BLaER1 (cell line): ENCODE measurements around the gene MEGF11.
A peak's percentile ranks its signal among the peaks of the same experiment; 100 is the strongest.

ENCODE experiments used
- H3K27ac ChIP-seq: shearing (Covaris generic); formaldehyde crosslinking; 2 replicates; pipeline ENCODE4 v1.8.1; 2022
- H3K27me3 ChIP-seq: shearing (Covaris generic); formaldehyde crosslinking; 2 replicates; pipeline ENCODE4 v1.8.1; 2022
- H3K36me3 ChIP-seq: shearing (Covaris generic); formaldehyde crosslinking; 2 replicates; pipeline ENCODE4 v1.8.1; 2022
- H3K4me1 ChIP-seq: shearing (Covaris generic); formaldehyde crosslinking; 2 replicates; pipeline ENCODE4 v1.8.1; 2022
- H3K4me2 ChIP-seq: shearing (Covaris generic); formaldehyde crosslinking; 2 replicates; pipeline ENCODE4 v1.8.1; 2022
- H3K4me3 ChIP-seq: shearing (Covaris generic); formaldehyde crosslinking; 2 replicates; pipeline ENCODE4 v1.8.1; 2022
- H3K9ac ChIP-seq: shearing (Covaris generic); formaldehyde crosslinking; 2 replicates; pipeline ENCODE4 v1.8.1; 2022
- H3K9me3 ChIP-seq: shearing (Covaris generic); formaldehyde crosslinking; 2 replicates; pipeline ENCODE4 v1.8.1; 2022
- H4K20me1 ChIP-seq: shearing (Covaris generic); formaldehyde crosslinking; 2 replicates; pipeline ENCODE4 v1.8.1; 2022
- Cebpa-rat ChIP-seq: shearing (Covaris generic); IDR thresholded peaks from 2 replicates; pipeline ENCODE4 v1.8.1; 2022

MEGF11 gene

DNA sequence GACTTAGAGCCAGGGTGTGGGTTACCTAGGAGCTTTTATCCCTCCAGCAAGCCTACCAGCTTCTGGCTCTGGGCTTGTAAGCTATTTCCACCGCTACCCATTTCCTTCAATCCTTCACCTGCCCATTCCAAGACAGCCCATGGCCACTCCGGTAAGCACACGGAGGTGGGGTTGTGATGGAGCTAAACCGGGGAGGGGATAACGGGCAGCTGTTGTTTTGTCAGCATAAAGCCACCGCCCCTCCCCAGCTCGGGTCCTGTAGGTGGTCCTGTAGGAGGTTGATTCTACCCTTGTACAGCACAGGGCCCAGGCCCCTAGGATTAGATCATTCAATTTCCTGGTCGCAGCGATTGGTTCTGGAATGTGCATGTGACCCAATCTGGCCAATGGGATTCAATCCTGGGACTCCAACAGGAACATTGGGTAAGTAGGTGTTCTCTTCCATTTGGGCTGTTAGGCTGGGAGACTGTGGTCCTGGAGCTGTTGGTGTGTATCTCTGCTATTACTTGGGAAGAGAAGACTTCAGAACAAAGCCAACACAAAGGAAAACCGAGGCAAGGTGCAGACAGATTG is 233.6 kb downstream of the MEGF11 start:
- Histone ChIP-seq H3K9me3 (no peaks in the 10 kb centered on the region), H3K27me3 (no peaks in the 10 kb centered on the region), H3K4me2 (no peak overlapping the region), H3K4me1 (peaks cover 20% of the 10 kb centered on the region), H3K36me3 (no peaks in the 10 kb centered on the region), H3K4me3 (no peak overlapping the region), H4K20me1 (no peaks in the 10 kb centered on the region), H3K9ac (no peak overlapping the region), H3K27ac (no peak overlapping the region)
- TF ChIP-seq Cebpa-rat: no peak

DNA sequence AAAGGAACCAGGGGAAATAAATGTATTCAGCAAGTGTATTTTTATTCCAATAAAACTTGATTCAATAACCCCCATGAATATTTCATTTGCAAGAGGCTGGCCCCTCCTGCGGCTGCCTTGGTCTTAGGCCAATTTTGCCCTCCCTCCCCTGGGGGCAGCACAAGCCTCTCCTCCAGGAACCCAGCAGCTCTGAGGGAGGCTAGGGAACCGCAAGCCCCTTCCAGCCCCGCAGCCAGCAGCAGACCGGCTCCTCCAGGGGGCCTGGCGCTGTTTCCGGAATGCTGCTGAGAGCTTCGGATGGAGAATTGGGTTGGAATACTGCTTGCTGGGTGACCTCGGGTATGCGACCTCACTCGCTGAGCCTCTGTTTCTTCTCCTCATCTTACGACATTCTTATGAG is 234.2 kb downstream of the MEGF11 start:
- no peaks in the 10 kb centered on the region for H3K9me3 ChIP-seq
- no peak for TF ChIP-seq Cebpa-rat
- no peaks in the 10 kb centered on the region for H3K27me3 ChIP-seq
- H3K36me3 ChIP-seq: no peaks in the 10 kb centered on the region
- no peak overlapping the region for H3K4me2 ChIP-seq
- H3K9ac ChIP-seq: no peak overlapping the region
- peaks cover 24% of the 10 kb centered on the region for H3K4me1 ChIP-seq
- no peak overlapping the region for H3K27ac ChIP-seq
- no peak overlapping the region for H3K4me3 ChIP-seq
- H4K20me1 ChIP-seq: no peaks in the 10 kb centered on the region

DNA sequence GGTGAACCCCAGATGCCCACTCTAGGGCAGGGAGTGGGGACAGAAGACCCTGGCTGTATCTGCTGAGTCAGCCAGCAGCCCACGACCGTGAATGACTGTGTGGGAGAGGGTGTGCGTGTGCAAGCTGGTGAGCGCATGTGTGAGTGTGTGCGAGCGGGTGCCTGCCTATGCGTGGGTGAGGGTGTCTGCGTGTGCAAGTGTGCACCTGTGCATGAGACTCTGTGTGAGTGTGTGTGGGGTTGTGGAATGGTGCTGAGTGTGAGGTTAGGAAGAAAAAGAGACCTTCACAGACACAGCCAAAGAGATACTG is 235.1 kb downstream of the MEGF11 start:
- peak overlapping the region; percentile 44; the same call in 1 of the 2 replicates for H3K4me2 ChIP-seq
- H3K9ac ChIP-seq: no peak overlapping the region
- no peak overlapping the region for H3K4me3 ChIP-seq
- no peak overlapping the region for H3K27ac ChIP-seq
- no peaks in the 10 kb centered on the region for H3K27me3 ChIP-seq
- H4K20me1 ChIP-seq: no peaks in the 10 kb centered on the region
- peaks cover 34% of the 10 kb centered on the region for H3K4me1 ChIP-seq
- no peak for TF ChIP-seq Cebpa-rat
- H3K9me3 ChIP-seq: no peaks in the 10 kb centered on the region
- H3K36me3 ChIP-seq: no peaks in the 10 kb centered on the region

DNA sequence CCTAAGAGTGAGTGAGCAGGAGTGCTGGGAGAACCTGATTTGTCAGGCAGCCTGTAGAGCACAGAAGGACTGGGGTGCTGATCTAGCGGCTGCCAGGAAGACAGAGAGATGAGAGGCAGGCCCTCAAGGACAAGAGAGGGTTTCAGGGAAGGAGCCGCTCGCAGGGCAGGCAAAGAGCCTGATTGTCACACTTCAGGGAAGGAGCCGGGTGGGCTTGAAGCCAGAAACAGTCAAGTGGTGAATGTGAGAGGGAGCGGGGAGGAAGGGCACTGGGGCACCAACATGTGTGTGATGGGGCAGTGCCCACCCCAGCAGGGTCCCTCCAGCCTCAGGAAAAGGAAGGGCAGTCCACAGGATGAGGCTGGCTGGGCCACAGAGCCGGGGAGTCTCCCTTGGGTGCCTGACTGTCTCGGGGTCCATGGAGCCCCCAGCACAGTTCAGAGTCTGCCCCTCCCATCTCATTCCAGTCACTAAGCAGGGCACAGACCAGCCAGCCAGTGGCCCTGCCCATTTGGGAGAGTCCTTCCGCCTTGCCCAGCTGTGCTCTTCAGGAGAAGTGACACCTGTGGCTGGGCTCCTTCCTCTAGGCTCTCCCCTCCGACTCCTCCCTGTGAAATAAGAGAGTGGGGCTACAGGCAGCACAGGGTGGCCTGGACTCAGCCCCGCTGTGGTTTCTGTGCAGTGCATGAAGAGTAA is 235.6 kb downstream of the MEGF11 start:
- Histone ChIP-seq H3K27ac (peak overlapping the region; percentile 46; the same call in 1 of the 2 replicates), H3K36me3 (no peaks in the 10 kb centered on the region), H3K9me3 (no peaks in the 10 kb centered on the region), H3K4me2 (peak overlapping the region; percentile 44), H3K4me3 (no peak overlapping the region), H3K4me1 (peaks cover 39% of the 10 kb centered on the region), H3K9ac (no peak overlapping the region), H4K20me1 (no peaks in the 10 kb centered on the region), H3K27me3 (no peaks in the 10 kb centered on the region)
- TF ChIP-seq Cebpa-rat: no peak

DNA sequence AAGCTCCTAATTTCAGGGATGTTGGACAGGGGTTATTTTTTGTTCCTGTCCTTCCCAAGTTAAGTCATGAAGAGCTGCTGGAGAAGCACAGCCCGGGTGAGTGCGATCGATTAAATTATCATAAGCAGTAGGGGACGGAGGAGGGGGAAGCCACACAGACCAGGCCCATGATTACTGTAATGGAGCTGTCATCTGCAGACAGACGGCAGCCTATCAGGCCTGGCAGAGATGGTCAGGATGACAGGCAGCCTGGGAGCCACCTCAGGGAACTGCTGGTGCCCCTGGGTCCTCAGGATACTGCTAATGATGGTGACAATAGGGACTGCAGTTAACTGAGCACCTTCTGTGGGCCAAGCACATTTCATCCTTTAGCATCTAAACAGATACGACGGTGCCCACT is 236.6 kb downstream of the MEGF11 start:
- H3K9ac ChIP-seq: no peak overlapping the region
- H3K4me1 ChIP-seq: peaks cover 42% of the 10 kb centered on the region
- H3K4me2 ChIP-seq: no peak overlapping the region
- no peak overlapping the region for H3K27ac ChIP-seq
- H3K4me3 ChIP-seq: no peak overlapping the region
- H3K36me3 ChIP-seq: no peaks in the 10 kb centered on the region
- no peaks in the 10 kb centered on the region for H3K27me3 ChIP-seq
- no peaks in the 10 kb centered on the region for H4K20me1 ChIP-seq
- no peaks in the 10 kb centered on the region for H3K9me3 ChIP-seq
- TF ChIP-seq Cebpa-rat: no peak

DNA sequence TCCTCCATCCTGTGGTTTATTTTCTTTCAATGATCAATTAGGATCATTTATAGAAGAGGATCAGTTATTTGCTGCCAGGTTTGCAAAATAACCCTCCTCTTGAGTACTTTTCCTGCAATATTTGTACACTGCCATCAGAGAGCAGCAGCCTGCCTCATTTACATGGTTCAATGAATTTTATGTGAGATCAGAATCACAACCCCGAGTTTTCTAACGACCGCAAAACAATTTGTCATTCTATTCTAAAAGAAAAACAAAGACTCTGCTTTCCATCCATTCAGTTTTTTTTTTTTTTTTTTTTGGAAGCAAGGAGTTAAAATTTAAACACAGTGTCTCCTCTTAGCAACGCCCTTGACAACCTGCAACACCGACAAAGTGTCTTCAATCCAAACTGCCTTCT is 237.4 kb downstream of the MEGF11 start:
- H3K4me1 ChIP-seq: peaks cover 42% of the 10 kb centered on the region
- no peak for TF ChIP-seq Cebpa-rat
- no peak overlapping the region for H3K27ac ChIP-seq
- no peaks in the 10 kb centered on the region for H3K36me3 ChIP-seq
- no peaks in the 10 kb centered on the region for H3K27me3 ChIP-seq
- H3K9ac ChIP-seq: no peak overlapping the region
- H3K4me3 ChIP-seq: no peak overlapping the region
- H4K20me1 ChIP-seq: no peaks in the 10 kb centered on the region
- no peak overlapping the region for H3K4me2 ChIP-seq
- H3K9me3 ChIP-seq: no peaks in the 10 kb centered on the region

DNA sequence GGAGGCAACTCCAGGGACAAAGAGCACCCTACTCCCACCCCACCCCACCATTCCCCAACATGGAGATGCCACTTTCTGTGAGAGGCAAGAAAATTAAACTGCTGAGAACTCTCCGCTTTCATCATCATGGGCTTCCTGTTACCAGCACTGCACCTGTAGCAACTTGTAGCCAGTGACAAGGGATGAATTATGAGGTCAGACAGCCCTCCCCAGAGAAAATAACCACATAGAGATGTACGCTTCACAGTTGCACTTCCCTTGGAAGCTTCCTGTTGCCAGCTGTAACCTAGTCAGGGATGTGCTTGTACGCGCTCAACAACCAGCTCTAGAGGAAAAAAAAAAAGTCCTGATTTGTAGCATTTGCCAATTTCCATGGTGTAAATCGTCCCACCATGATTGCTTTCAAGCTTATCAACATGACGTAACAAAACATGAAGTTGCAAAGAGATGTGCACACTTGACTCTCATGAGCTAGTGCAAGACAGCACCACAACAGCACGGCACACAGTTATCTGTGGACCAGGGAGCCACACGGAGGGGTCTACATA is 238.8 kb downstream of the MEGF11 start:
- Histone ChIP-seq H3K4me3 (no peak overlapping the region), H3K4me1 (peaks cover 42% of the 10 kb centered on the region), H3K4me2 (peak overlapping the region; percentile 60), H3K27me3 (no peaks in the 10 kb centered on the region), H3K9me3 (no peaks in the 10 kb centered on the region), H3K9ac (no peak overlapping the region), H3K27ac (peak overlapping the region; percentile 8; the same call in 1 of the 2 replicates), H4K20me1 (no peaks in the 10 kb centered on the region), H3K36me3 (no peaks in the 10 kb centered on the region)
- no peak for TF ChIP-seq Cebpa-rat

DNA sequence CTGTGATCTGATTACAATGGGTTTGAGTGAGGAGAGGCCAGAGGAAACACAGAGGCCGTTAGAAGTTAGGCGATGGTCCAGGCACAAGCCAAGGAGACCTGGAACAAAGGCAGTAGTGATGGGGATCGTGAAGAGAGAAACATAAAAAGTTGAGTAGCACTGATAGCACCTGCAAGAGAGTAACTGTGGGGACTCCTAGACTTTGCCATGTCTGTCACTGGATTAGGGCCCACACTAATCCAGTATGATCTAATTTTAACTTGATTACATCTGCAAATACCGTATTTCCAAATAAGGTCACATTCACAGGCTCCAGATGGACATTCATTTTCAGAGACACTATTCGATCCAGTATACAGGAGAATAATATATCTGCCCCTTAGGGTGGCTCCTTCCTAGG is 239.5 kb downstream of the MEGF11 start:
- peak overlapping the region; percentile 60 for H3K4me2 ChIP-seq
- H3K27ac ChIP-seq: peak overlapping the region; percentile 8; the same call in 1 of the 2 replicates
- no peaks in the 10 kb centered on the region for H3K9me3 ChIP-seq
- H3K27me3 ChIP-seq: no peaks in the 10 kb centered on the region
- H3K36me3 ChIP-seq: no peaks in the 10 kb centered on the region
- H3K4me1 ChIP-seq: peaks cover 46% of the 10 kb centered on the region
- no peak overlapping the region for H3K4me3 ChIP-seq
- no peak for TF ChIP-seq Cebpa-rat
- H4K20me1 ChIP-seq: no peaks in the 10 kb centered on the region
- H3K9ac ChIP-seq: no peak overlapping the region

DNA sequence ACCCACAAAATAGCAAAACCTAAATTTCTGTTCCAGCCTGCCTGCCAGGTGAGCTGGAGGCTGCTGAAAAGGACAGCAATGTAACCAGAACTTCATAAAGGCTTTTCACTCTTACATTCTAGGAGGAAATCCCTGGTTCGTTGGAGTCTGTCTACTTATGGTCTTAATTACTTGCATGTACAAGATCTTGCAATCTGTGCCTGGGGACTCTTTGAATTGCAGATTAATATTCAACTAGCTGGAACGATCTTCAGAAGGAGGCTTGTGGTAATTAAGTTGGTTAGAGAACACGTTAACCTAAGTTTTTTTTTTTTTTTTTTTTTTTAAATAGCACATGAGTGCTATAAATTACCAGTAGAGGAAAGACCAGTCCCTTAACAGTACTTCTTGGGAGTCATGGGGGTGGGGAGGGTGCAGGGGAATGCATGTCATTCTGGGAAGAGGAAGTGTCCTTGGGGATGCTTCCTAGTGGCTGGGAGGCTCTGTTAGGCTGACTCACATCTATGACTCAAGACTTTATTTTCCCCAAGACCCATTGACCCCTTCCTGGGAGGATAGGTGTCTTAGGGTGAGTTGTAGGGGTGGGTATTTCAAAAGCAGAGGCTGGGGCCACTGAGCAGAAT is 244.5 kb downstream of the MEGF11 start:
- Histone ChIP-seq H3K4me2 (no peak overlapping the region), H3K27ac (no peak overlapping the region), H3K9me3 (no peaks in the 10 kb centered on the region), H3K27me3 (no peaks in the 10 kb centered on the region), H4K20me1 (no peaks in the 10 kb centered on the region; the same call in 1 of the 2 replicates), H3K4me1 (peaks cover 18% of the 10 kb centered on the region), H3K9ac (no peak overlapping the region), H3K4me3 (no peak overlapping the region), H3K36me3 (no peaks in the 10 kb centered on the region)
- TF ChIP-seq Cebpa-rat: no peak

DNA sequence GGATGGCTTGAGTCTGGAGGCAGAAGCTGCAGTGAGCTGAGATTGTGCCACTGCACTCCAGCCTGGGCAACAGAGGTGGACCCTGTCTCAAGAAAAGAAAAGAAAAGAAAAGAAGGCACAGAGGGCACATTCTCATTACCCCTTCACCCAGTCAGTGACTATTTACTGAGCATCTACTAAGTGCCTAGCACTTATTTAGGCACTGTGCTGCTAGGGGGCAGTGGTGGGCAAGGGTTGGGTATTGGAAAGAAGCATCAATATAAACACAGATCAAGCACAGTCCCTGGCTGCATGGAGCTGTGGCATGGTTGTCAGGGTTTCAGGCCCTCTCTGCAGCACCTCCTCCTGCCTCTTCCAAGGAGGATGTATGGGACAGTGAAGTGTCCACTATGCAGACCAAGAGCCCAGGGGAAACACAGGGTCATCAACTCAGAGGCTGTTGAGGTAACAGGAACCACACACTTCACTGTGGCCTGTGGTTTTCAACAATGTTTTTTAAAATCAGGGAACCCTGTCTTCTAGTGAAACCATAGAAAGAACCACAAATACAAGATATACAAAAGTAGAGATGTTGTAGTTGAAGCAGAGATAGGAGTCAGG is 245.8 kb downstream of the MEGF11 start:
- Histone ChIP-seq H3K27me3 (no peaks in the 10 kb centered on the region), H3K4me3 (no peak overlapping the region), H3K9me3 (no peaks in the 10 kb centered on the region), H3K9ac (no peak overlapping the region), H3K4me1 (peaks cover 5% of the 10 kb centered on the region; the same call in 1 of the 2 replicates), H3K4me2 (no peak overlapping the region), H3K27ac (no peak overlapping the region), H4K20me1 (no peaks in the 10 kb centered on the region; the same call in 1 of the 2 replicates), H3K36me3 (no peaks in the 10 kb centered on the region)
- TF ChIP-seq Cebpa-rat: no peak
